Forelimb muscle (tissue), 1 donor: ENCODE measurements around the gene WDR27. TPM values are rescaled to one million over a fixed set of nuclear protein-coding genes. Genes with fewer than 3 reads are reported as not detected.

Experiments used
- DNase-seq: peaks from one replicate; pipeline ENCODE4 v3.0.0-alpha.2; 2013; ENCODE audit warnings: low read depth
- polyA plus RNA-seq: library from polyadenylated mRNA; unstranded; fragments of 120-200 nt; gene quantifications from one replicate; pipeline ENCODE4 v1.2.1, GENCODE V29; 2013; ENCODE audit not compliant: insufficient read length

Gene WDR27
- polyA plus RNA-seq, 1 donor: 42.5 TPM

- DNase-seq: no peak
Observed at GRCh38 chr6:169566319-169566718, 135.5 kb downstream of the WDR27 start.

- no peak for DNase-seq
Observed at GRCh38 chr6:169564453-169565240, 137.2 kb downstream of the WDR27 start.

- DNase-seq: no peak
Observed at GRCh38 chr6:169561665-169562064, 140.2 kb downstream of the WDR27 start.

- DNase-seq: no peak
Observed at GRCh38 chr6:169559592-169559991, 142.2 kb downstream of the WDR27 start.

- no peak for DNase-seq
Observed at GRCh38 chr6:169558774-169559441, 142.9 kb downstream of the WDR27 start.

GRCh38 chr6:169558378-169558773 lies 143.5 kb downstream of the WDR27 start:
- DNase-seq: no peak

GRCh38 chr6:169557887-169558286 lies 143.9 kb downstream of the WDR27 start:
- DNase-seq: no peak

GRCh38 chr6:169556758-169557548 lies 144.9 kb downstream of the WDR27 start:
- no peak for DNase-seq

- DNase-seq: no peak
Observed at GRCh38 chr6:169555971-169556617, 145.7 kb downstream of the WDR27 start.

GRCh38 chr6:169545982-169546381 lies 155.8 kb downstream of the WDR27 start:
- DNase-seq: no peak

- no peak for DNase-seq
Observed at GRCh38 chr6:169543704-169544103, 158.1 kb downstream of the WDR27 start.

GRCh38 chr6:169542491-169542890 lies 159.3 kb downstream of the WDR27 start:
- DNase-seq: no peak

- DNase-seq: no peak
Observed at GRCh38 chr6:169539176-169539897, 162.5 kb downstream of the WDR27 start.

GRCh38 chr6:169536446-169537170 lies 165.2 kb downstream of the WDR27 start:
- no peak for DNase-seq

GRCh38 chr6:169534039-169534421 lies 167.8 kb downstream of the WDR27 start:
- no peak for DNase-seq

- DNase-seq: no peak
Observed at GRCh38 chr6:169533301-169534038, 168.4 kb downstream of the WDR27 start.

- DNase-seq: no peak
Observed at GRCh38 chr6:169530752-169531123, 171.1 kb downstream of the WDR27 start.

- DNase-seq: peak; percentile 74
Observed at GRCh38 chr6:169529931-169530751, 171.7 kb downstream of the WDR27 start.

- DNase-seq: no peak
Observed at GRCh38 chr6:169528755-169529154, 173.1 kb downstream of the WDR27 start.
